ENCODE measurements around the gene TPGS1. TPM values are rescaled to one million over a fixed set of nuclear protein-coding genes. Genes with fewer than 3 reads are reported as not detected.

Gene TPGS1, protein sequence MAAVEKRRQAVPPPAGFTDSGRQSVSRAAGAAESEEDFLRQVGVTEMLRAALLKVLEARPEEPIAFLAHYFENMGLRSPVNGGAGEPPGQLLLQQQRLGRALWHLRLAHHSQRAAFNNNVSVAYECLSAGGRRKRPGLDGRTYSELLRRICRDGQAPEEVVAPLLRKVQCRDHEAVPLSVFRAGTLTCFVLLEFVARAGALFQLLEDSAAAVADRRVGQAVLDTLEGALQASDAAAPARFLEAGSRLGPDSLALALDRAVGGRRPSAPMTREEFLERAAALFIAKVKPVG
- 10 to 100 TPM in 1 of 2 donors, 1 to 10 TPM in 1; 9.9 to 23.9 TPM for total RNA-seq
- polyA plus RNA-seq (ENCODE audit: insufficient read length in 2 of 2) = 10 to 100 TPM; 30.3 to 31.3 TPM
- long read RNA-seq, donor 1, transcript TPGS1-201 (2 exons, 1,114 nt) = major isoform, 40 of 51 reads
- long read RNA-seq, donor 1, partial matches to known transcripts = 8 of 51 reads
- long read RNA-seq, donor 1, other reads (novel, unspliced or antisense) = 0 of 51 reads
- long read RNA-seq, donor 2, transcript TPGS1-201 (2 exons, 1,114 nt) = major isoform, 12 of 13 reads
- long read RNA-seq, donor 2, partial matches to known transcripts = 0 of 13 reads
- long read RNA-seq, donor 2, other reads (novel, unspliced or antisense) = 0 of 13 reads
- long read RNA-seq, donor 3, transcript TPGS1-201 (2 exons, 1,114 nt) = major isoform, 16 of 18 reads
- long read RNA-seq, donor 3, partial matches to known transcripts = 0 of 18 reads
- long read RNA-seq, donor 3, other reads (novel, unspliced or antisense) = 0 of 18 reads
- long read RNA-seq, donor 4, transcript TPGS1-201 (2 exons, 1,114 nt) = major isoform, 29 of 31 reads
- long read RNA-seq, donor 4, partial matches to known transcripts = 0 of 31 reads
- long read RNA-seq, donor 4, other reads (novel, unspliced or antisense) = 0 of 31 reads

GRCh38 chr19:507286-508203 lies at the start of gene TPGS1:
TPGS1 (plus strand) TSS chr19:507497; CDS start chr19:507507, 10 bp downstream.
- WGBS (ENCODE audit: insufficient coverage) = under 1% methylated on average over 80 of the region's 81 CpGs
- Histone ChIP-seq H3K27ac (ENCODE audit: low read depth, low read length) (peak within 1 kb of the TSS; percentile 97), H3K36me3 (ENCODE audit: control insufficient read depth, insufficient read depth, low read length) (peaks cover 37% of the 10 kb centered on the region), H3K4me1 (ENCODE audit: control insufficient read depth, insufficient read depth, low read length) (peaks cover 41% of the 10 kb centered on the region), H3K27me3 (ENCODE audit: control insufficient read depth, insufficient read depth, low read length) (no peaks in the 10 kb centered on the region), H3K9me3 (ENCODE audit: control insufficient read depth, insufficient read depth, low read length) (no peaks in the 10 kb centered on the region), H3K4me3 (ENCODE audit: low read depth, low read length) (peak within 1 kb of the TSS; percentile 95)
- DNase-seq (ENCODE audit: low read depth in 4 of 6, low spot score in 6 of 6) = peak; percentile 100

GRCh38 chr19:457636-458035 lies 49.7 kb upstream of the TPGS1 start:
- no peak overlapping the region for H3K27ac ChIP-seq (ENCODE audit: low read depth, low read length)
- peaks cover 3% of the 10 kb centered on the region for H3K27me3 ChIP-seq (ENCODE audit: control insufficient read depth, insufficient read depth, low read length)
- H3K4me1 ChIP-seq (ENCODE audit: control insufficient read depth, insufficient read depth, low read length) = peaks cover 25% of the 10 kb centered on the region
- H3K4me3 ChIP-seq (ENCODE audit: low read depth, low read length) = no peak overlapping the region
- WGBS (ENCODE audit: insufficient coverage) = 97% methylated on average over 21 of the region's 30 CpGs
- no peak for DNase-seq (ENCODE audit: low read depth in 4 of 6, low spot score in 6 of 6)
- peaks cover 59% of the 10 kb centered on the region for H3K36me3 ChIP-seq (ENCODE audit: control insufficient read depth, insufficient read depth, low read length)
- no peaks in the 10 kb centered on the region for H3K9me3 ChIP-seq (ENCODE audit: control insufficient read depth, insufficient read depth, low read length)

GRCh38 chr19:458091-459042 lies 48.9 kb upstream of the TPGS1 start:
- Histone ChIP-seq H3K27me3 (ENCODE audit: control insufficient read depth, insufficient read depth, low read length) (peaks cover 3% of the 10 kb centered on the region), H3K4me3 (ENCODE audit: low read depth, low read length) (no peak overlapping the region), H3K9me3 (ENCODE audit: control insufficient read depth, insufficient read depth, low read length) (no peaks in the 10 kb centered on the region), H3K36me3 (ENCODE audit: control insufficient read depth, insufficient read depth, low read length) (peaks cover 52% of the 10 kb centered on the region), H3K27ac (ENCODE audit: low read depth, low read length) (no peak overlapping the region), H3K4me1 (ENCODE audit: control insufficient read depth, insufficient read depth, low read length) (peaks cover 25% of the 10 kb centered on the region)
- WGBS (ENCODE audit: insufficient coverage) = 97% methylated on average over 84 of the region's 89 CpGs
- no peak for DNase-seq (ENCODE audit: low read depth in 4 of 6, low spot score in 6 of 6)

- 3% methylated on average over 31 of the region's 66 CpGs for WGBS (ENCODE audit: insufficient coverage)
- Histone ChIP-seq H3K9me3 (ENCODE audit: control insufficient read depth, insufficient read depth, low read length) (no peaks in the 10 kb centered on the region), H3K4me1 (ENCODE audit: control insufficient read depth, insufficient read depth, low read length) (peaks cover 25% of the 10 kb centered on the region), H3K4me3 (ENCODE audit: low read depth, low read length) (peak overlapping the region; percentile 61), H3K36me3 (ENCODE audit: control insufficient read depth, insufficient read depth, low read length) (peaks cover 36% of the 10 kb centered on the region), H3K27ac (ENCODE audit: low read depth, low read length) (peak overlapping the region; percentile 61), H3K27me3 (ENCODE audit: control insufficient read depth, insufficient read depth, low read length) (peaks cover 3% of the 10 kb centered on the region)
- peak in 4 of 6 donors; percentile 62 to 93 (median 86) for DNase-seq (ENCODE audit: low read depth in 4 of 6, low spot score in 6 of 6)
Measured at GRCh38 chr19:459724-460511, 47.4 kb upstream of the TPGS1 start.

DNA sequence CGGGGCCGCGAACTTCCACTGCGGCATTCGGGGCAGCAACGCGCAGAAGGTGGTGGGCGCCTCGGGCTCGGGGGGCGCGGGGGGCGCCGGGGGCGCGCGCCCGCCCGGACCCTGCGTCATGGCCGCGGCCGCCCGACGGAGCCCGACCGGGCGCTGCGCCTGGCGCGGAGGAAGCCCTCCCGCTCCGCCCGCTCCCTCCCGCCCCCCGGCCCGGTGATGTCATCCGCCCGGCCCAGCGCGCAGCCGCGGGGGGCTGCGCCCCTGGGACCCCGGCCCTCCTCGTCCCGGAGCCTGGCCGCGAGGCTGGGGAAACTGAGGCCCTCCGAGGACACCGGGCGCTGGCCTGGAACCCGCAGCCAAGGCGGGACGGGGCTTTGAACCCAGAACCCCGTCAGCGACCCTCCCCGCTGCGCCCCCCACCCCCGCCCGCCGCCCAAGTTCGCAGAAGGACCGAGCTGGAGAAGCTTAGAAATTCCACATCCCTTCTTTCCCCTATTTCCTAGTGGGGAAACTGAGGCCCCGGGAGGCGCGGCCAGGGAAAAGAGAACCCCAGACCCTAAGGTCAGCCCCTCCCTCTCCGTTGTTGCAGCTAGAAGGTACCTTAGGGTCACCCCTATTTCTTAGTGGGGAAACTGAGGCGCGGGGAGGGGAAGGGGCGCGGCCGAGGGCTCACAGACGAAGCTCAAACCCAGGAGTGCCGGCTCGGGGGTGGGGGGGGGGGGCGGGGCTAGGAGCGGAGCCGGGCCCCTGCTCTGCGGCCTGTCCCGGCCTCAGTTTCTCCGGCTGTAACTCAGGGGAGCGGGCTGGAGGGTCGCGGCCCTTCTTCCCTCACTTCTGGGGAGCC lies 46.2 kb upstream of the TPGS1 start, which contains the start of gene SHC2:
Gene SHC2 (minus strand): TSS at position 157 of the 844 bp plus-strand sequence. CDS start 37 bp downstream, at position 120.
- DNase-seq (ENCODE audit: low read depth in 4 of 6, low spot score in 6 of 6) = peak in 3 of 6 donors; percentile 22 to 78 (median 74)
- H3K4me3 ChIP-seq (ENCODE audit: low read depth, low read length) = peak within 1 kb of the TSS; percentile 61
- no peaks in the 10 kb centered on the region for H3K9me3 ChIP-seq (ENCODE audit: control insufficient read depth, insufficient read depth, low read length)
- H3K4me1 ChIP-seq (ENCODE audit: control insufficient read depth, insufficient read depth, low read length) = peaks cover 25% of the 10 kb centered on the region
- H3K36me3 ChIP-seq (ENCODE audit: control insufficient read depth, insufficient read depth, low read length) = peaks cover 24% of the 10 kb centered on the region
- peaks cover 3% of the 10 kb centered on the region for H3K27me3 ChIP-seq (ENCODE audit: control insufficient read depth, insufficient read depth, low read length)
- under 1% methylated on average over 72 of the region's 85 CpGs for WGBS (ENCODE audit: insufficient coverage)
- peak within 1 kb of the TSS; percentile 61 for H3K27ac ChIP-seq (ENCODE audit: low read depth, low read length)

GRCh38 chr19:461721-462551 lies 45.4 kb upstream of the TPGS1 start:
- Histone ChIP-seq H3K27ac (ENCODE audit: low read depth, low read length) (no peak overlapping the region), H3K4me1 (ENCODE audit: control insufficient read depth, insufficient read depth, low read length) (peaks cover 25% of the 10 kb centered on the region), H3K36me3 (ENCODE audit: control insufficient read depth, insufficient read depth, low read length) (peaks cover 18% of the 10 kb centered on the region), H3K9me3 (ENCODE audit: control insufficient read depth, insufficient read depth, low read length) (no peaks in the 10 kb centered on the region), H3K27me3 (ENCODE audit: control insufficient read depth, insufficient read depth, low read length) (peaks cover 3% of the 10 kb centered on the region), H3K4me3 (ENCODE audit: low read depth, low read length) (peak overlapping the region; percentile 18)
- DNase-seq (ENCODE audit: low read depth in 4 of 6, low spot score in 6 of 6) = peak in 2 of 6 donors; percentile 62 to 85
- WGBS (ENCODE audit: insufficient coverage) = 3% methylated on average over 55 of the region's 60 CpGs

Data from spinal cord (tissue), 10 donors.